Measurements from ENCODE around the gene MRAS. TPM values are rescaled to one million over a fixed set of nuclear protein-coding genes. Genes with fewer than 3 reads are reported as not detected.

Gene MRAS
- total RNA-seq, 1 donor from 2014 or later, result 55.4 TPM

- no peaks in the 10 kb centered on the region for H3K27me3 ChIP-seq (ENCODE audit: insufficient read depth, low read length)
- no peaks in the 10 kb centered on the region for H3K36me3 ChIP-seq (ENCODE audit: insufficient read depth, low read length)
- FAIRE-seq (peak; percentile 91), DNase-seq (ENCODE audit: low read depth) (peak; percentile 98)
- H3K9me3 ChIP-seq (ENCODE audit: insufficient read depth, low read depth, low read length), result no peaks in the 10 kb centered on the region
- Mint-ChIP-seq H3K9me3 (ENCODE audit: unreplicated experiment) (no peaks in the 10 kb centered on the region), H3K4me1 (ENCODE audit: low read depth, unreplicated experiment) (peaks cover 31% of the 10 kb centered on the region), H3K36me3 (ENCODE audit: low read depth, unreplicated experiment) (peaks cover 11% of the 10 kb centered on the region), H3K4me3 (ENCODE audit: unreplicated experiment) (peak overlapping the region; percentile 4), H3K27ac (ENCODE audit: unreplicated experiment) (peak overlapping the region; percentile 100), H3K27me3 (ENCODE audit: low read depth, unreplicated experiment) (no peaks in the 10 kb centered on the region)
- H3K4me2 ChIP-seq (ENCODE audit: low read length), result peak overlapping the region; percentile 77
- H3K4me1 ChIP-seq (ENCODE audit: insufficient read depth, low read length), result peaks cover 22% of the 10 kb centered on the region
- H2AFZ ChIP-seq (ENCODE audit: low read depth, low read length), result peak overlapping the region; percentile 12
- H3K4me3 ChIP-seq (ENCODE audit: insufficient read depth, low read depth, low read length), result peak overlapping the region; percentile 12
- TF ChIP-seq CTCF (IDR thresholded peaks at IDR 0.05; ENCODE audit: insufficient read depth, low read depth, low read length) (no peak), EZH2 (IDR thresholded peaks at IDR 0.05; ENCODE audit: insufficient read depth, low read length) (no peak)
- peak overlapping the region; percentile 89 for H3K27ac ChIP-seq (ENCODE audit: low read depth, low read length)
- no peaks in the 10 kb centered on the region for H3K79me2 ChIP-seq (ENCODE audit: insufficient read depth, low read length)
- H3K9ac ChIP-seq (ENCODE audit: low read length), result peak overlapping the region; percentile 74
- H4K20me1 ChIP-seq (ENCODE audit: insufficient read depth, low read length), result no peaks in the 10 kb centered on the region
These were observed 41.6 kb downstream of the MRAS start for GRCh38 chr3:138389841-138390581.

GRCh38 chr3:138390582-138390932, 42.2 kb downstream of the MRAS start:
- H3K79me2 ChIP-seq (ENCODE audit: insufficient read depth, low read length), result peaks cover 4% of the 10 kb centered on the region
- peaks cover 2% of the 10 kb centered on the region for H3K9me3 Mint-ChIP-seq (ENCODE audit: unreplicated experiment)

More at GRCh38 chr3:138390582-138390932, 42.2 kb downstream of the MRAS start:
- Mint-ChIP-seq H3K4me1 (ENCODE audit: low read depth, unreplicated experiment) (peaks cover 31% of the 10 kb centered on the region), H3K36me3 (ENCODE audit: low read depth, unreplicated experiment) (peaks cover 13% of the 10 kb centered on the region), H3K27ac (ENCODE audit: unreplicated experiment) (peak overlapping the region; percentile 100), H3K4me3 (ENCODE audit: unreplicated experiment) (peak overlapping the region; percentile 69), H3K27me3 (ENCODE audit: low read depth, unreplicated experiment) (no peaks in the 10 kb centered on the region)
- H3K4me1 ChIP-seq (ENCODE audit: insufficient read depth, low read length), result peaks cover 22% of the 10 kb centered on the region
- H3K9me3 ChIP-seq (ENCODE audit: insufficient read depth, low read depth, low read length), result no peaks in the 10 kb centered on the region
- no peak for TF ChIP-seq EZH2 (IDR thresholded peaks at IDR 0.05; ENCODE audit: insufficient read depth, low read length)
- no peak for TF ChIP-seq CTCF (IDR thresholded peaks at IDR 0.05; ENCODE audit: insufficient read depth, low read depth, low read length)
- H4K20me1 ChIP-seq (ENCODE audit: insufficient read depth, low read length), result no peaks in the 10 kb centered on the region
- peak overlapping the region; percentile 74 for H3K9ac ChIP-seq (ENCODE audit: low read length)
- H3K4me3 ChIP-seq (ENCODE audit: insufficient read depth, low read depth, low read length), result peak overlapping the region; percentile 12
- no peaks in the 10 kb centered on the region for H3K36me3 ChIP-seq (ENCODE audit: insufficient read depth, low read length)
- peak; percentile 13 for FAIRE-seq
- peak overlapping the region; percentile 89 for H3K27ac ChIP-seq (ENCODE audit: low read depth, low read length)
- no peak overlapping the region for H2AFZ ChIP-seq (ENCODE audit: low read depth, low read length)
- no peak for DNase-seq (ENCODE audit: low read depth)
- H3K27me3 ChIP-seq (ENCODE audit: insufficient read depth, low read length), result no peaks in the 10 kb centered on the region
- H3K4me2 ChIP-seq (ENCODE audit: low read length), result peak overlapping the region; percentile 77
